Measurements from ENCODE around the gene HRH1. TPM values are rescaled to one million over a fixed set of nuclear protein-coding genes. Genes with fewer than 3 reads are reported as not detected.
"Not testable (repeated sequence)": the region's sequence is repeated elsewhere in the genome, so short reads cannot be mapped to it uniquely, and the experiment has no call there.

HRH1 gene
- total RNA-seq (2014; rRNA removed; shearing (Covaris generic)) (0.35 TPM in 1 of 2 replicates, not detected in the other), polyA plus RNA-seq (2016; fragmentation: Nextera tagmentation; extraction: Ambion mirVana) (not detected in 2 replicates)
- long read RNA-seq, result 0 reads

- peaks cover 30% of the 10 kb centered on the region for H3K27me3 Mint-ChIP-seq (ENCODE audit: insufficient read depth, low read depth, poor library complexity)
- Histone ChIP-seq H3K4me1 (ENCODE audit: insufficient read depth) (peaks cover 5% of the 10 kb centered on the region; the same call in 1 of the 2 replicates), H2AFZ (peak within 1 kb of the TSS; percentile 99), H3K79me2 (replicated peaks; ENCODE audit: insufficient read depth) (no peaks in the 10 kb centered on the region), H3K4me2 (peak within 1 kb of the TSS; percentile 98), H3F3A (replicated peaks; ENCODE audit: low read depth) (no peaks in the 10 kb centered on the region), H4K20me1 (replicated peaks; ENCODE audit: insufficient read depth) (no peaks in the 10 kb centered on the region), H3K27ac (ENCODE audit: low read depth) (no peak within 1 kb of the TSS), H3K36me3 (ENCODE audit: insufficient read depth) (no peaks in the 10 kb centered on the region), H3K9me2 (ENCODE audit: insufficient read depth) (no peaks in the 10 kb centered on the region), H3K27me3 (ENCODE audit: insufficient read depth) (peaks cover 53% of the 10 kb centered on the region), H3K4me3 (peak within 1 kb of the TSS; percentile 71)
- TF ChIP-seq EZH2 (IDR thresholded peaks at IDR 0.05; ENCODE audit: low read depth, unreplicated experiment) (peak; percentile 63), EZH2phosphoT487 (IDR thresholded peaks at IDR 0.05; ENCODE audit: unreplicated experiment) (no peak)
- peaks cover 10% of the 10 kb centered on the region; the same call in 2 of the 3 replicates for H3K4me1 Mint-ChIP-seq
- no peak within 1 kb of the TSS for H3K27ac Mint-ChIP-seq
- DNase-seq (ENCODE audit: low spot score), result peak; percentile 49
- no peaks in the 10 kb centered on the region for H3K36me3 Mint-ChIP-seq (ENCODE audit: low read depth)
- 0 out of 3 replicates have a peak, but pooled peaks cover 3% of the 10 kb centered on the region for H3K9me3 Mint-ChIP-seq
- peak within 1 kb of the TSS; percentile 81 for H3K4me3 Mint-ChIP-seq
- peak; percentile 54 for ATAC-seq
Measured at GRCh38 chr3:11154036-11154952, at the start of gene HRH1. TSS of gene HRH1 (plus strand) at chr3:11154493. CDS start at chr3:11259038, 104,545 bp downstream.

GRCh38 chr3:11113316-11113715, 41.0 kb upstream of the HRH1 start:
- not testable (repeated sequence) for H3K4me1 Mint-ChIP-seq; H2AFZ ChIP-seq; H3K27me3 ChIP-seq (ENCODE audit: insufficient read depth); H3K4me3 Mint-ChIP-seq; H3K9me3 Mint-ChIP-seq; H3K4me1 ChIP-seq (ENCODE audit: insufficient read depth); H3K4me3 ChIP-seq; H3K4me2 ChIP-seq; H4K20me1 ChIP-seq (replicated peaks; ENCODE audit: insufficient read depth); H3K79me2 ChIP-seq (replicated peaks; ENCODE audit: insufficient read depth); H3F3A ChIP-seq (replicated peaks; ENCODE audit: low read depth); H3K9me2 ChIP-seq (ENCODE audit: insufficient read depth); H3K36me3 ChIP-seq (ENCODE audit: insufficient read depth); ATAC-seq; DNase-seq (ENCODE audit: low spot score); H3K27me3 Mint-ChIP-seq (ENCODE audit: insufficient read depth, low read depth, poor library complexity); H3K36me3 Mint-ChIP-seq (ENCODE audit: low read depth); H3K27ac ChIP-seq (ENCODE audit: low read depth); H3K27ac Mint-ChIP-seq

GRCh38 chr3:11115548-11115947, 38.7 kb upstream of the HRH1 start:
- Mint-ChIP-seq H3K4me1 (peaks cover 8% of the 10 kb centered on the region; the same call in 2 of the 3 replicates), H3K27me3 (ENCODE audit: insufficient read depth, low read depth, poor library complexity) (peaks cover 5% of the 10 kb centered on the region), H3K36me3 (ENCODE audit: low read depth) (no peaks in the 10 kb centered on the region), H3K4me3 (no peak overlapping the region), H3K27ac (no peak overlapping the region), H3K9me3 (0 out of 3 replicates have a peak, but pooled peaks cover 5% of the 10 kb centered on the region)
- Histone ChIP-seq H3K4me1 (ENCODE audit: insufficient read depth) (no peaks in the 10 kb centered on the region), H3K4me2 (no peak overlapping the region), H3K27me3 (ENCODE audit: insufficient read depth) (no peaks in the 10 kb centered on the region), H3K79me2 (replicated peaks; ENCODE audit: insufficient read depth) (no peaks in the 10 kb centered on the region), H2AFZ (no peak overlapping the region), H4K20me1 (replicated peaks; ENCODE audit: insufficient read depth) (no peaks in the 10 kb centered on the region), H3K36me3 (ENCODE audit: insufficient read depth) (no peaks in the 10 kb centered on the region), H3K9me2 (ENCODE audit: insufficient read depth) (no peaks in the 10 kb centered on the region), H3K27ac (ENCODE audit: low read depth) (no peak overlapping the region), H3K4me3 (no peak overlapping the region), H3F3A (replicated peaks; ENCODE audit: low read depth) (no peaks in the 10 kb centered on the region)
- no peak for ATAC-seq
- DNase-seq (ENCODE audit: low spot score), result no peak
- no peak for TF ChIP-seq NANOG (IDR thresholded peaks at IDR 0.05; ENCODE audit: borderline replicate concordance)
- TF ChIP-seq EZH2 (IDR thresholded peaks at IDR 0.05; ENCODE audit: low read depth, unreplicated experiment), result no peak
- no peak for TF ChIP-seq ZNF462 (CRISPR knock-in tag; IDR thresholded peaks at IDR 0.05)
